Fibroblast of villous mesenchyme (primary cell): ENCODE results near the gene MTRF1. TPM values are rescaled to one million over a fixed set of nuclear protein-coding genes. Genes with fewer than 3 reads are reported as not detected.

Experiments used
- DNase-seq: peaks from one replicate; pipeline ENCODE4 v3.0.0-alpha.2; 2010; ENCODE audit warnings: low read depth
- H3K4me3 ChIP-seq: 2 replicates; pipeline ENCODE4 v1.5.1; 2011; ENCODE audit warnings: low read depth, mild to moderate bottlenecking, low read length
- CTCF ChIP-seq: IDR thresholded peaks from 2 replicates; pipeline ENCODE4 v1.5.1; 2012; ENCODE audit warnings: low read depth, mild to moderate bottlenecking, low read length; ENCODE audit not compliant: insufficient read depth
- total RNA-seq: library from RNA; depleted of rRNA; stranded (reverse); fragments of >200 nt; gene quantifications from 2 replicates; pipeline ENCODE4 v1.2.3, GENCODE V29; 2012

MTRF1 gene
- total RNA-seq, 1 donor: 16.4 TPM

- no peak for DNase-seq
- TF ChIP-seq CTCF: no peak
- no peak overlapping the region for H3K4me3 ChIP-seq
These were observed 3.4 kb downstream of the MTRF1 start for GRCh38 chr13:41259875-41260501.

GRCh38 chr13:41257535-41257934 is 5.8 kb downstream of the MTRF1 start:
- DNase-seq: no peak
- TF ChIP-seq CTCF: no peak
- H3K4me3 ChIP-seq: no peak overlapping the region

DNA sequence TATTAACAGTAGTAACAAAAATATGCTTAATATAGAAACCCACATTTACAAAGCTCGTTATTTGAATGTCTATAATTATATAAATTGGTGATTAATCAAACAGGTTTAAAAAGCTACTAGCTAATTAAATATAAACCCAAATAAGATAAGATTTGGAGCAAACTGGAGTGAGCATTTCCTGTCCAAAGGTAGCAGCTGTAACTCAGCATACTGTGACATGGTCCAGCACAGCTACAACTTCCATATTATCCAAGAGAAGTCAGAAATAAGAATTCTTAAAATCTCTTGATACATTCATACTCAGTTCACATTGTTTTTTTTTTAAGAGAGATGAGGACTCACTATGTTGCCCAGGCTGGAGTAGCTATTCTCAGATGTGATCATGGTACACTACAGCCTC is 8.5 kb downstream of the MTRF1 start:
- no peak for TF ChIP-seq CTCF
- DNase-seq: no peak
- no peak overlapping the region for H3K4me3 ChIP-seq

GRCh38 chr13:41250993-41251392 is 12.4 kb downstream of the MTRF1 start:
- DNase-seq: no peak
- no peak overlapping the region for H3K4me3 ChIP-seq
- no peak for TF ChIP-seq CTCF

DNA sequence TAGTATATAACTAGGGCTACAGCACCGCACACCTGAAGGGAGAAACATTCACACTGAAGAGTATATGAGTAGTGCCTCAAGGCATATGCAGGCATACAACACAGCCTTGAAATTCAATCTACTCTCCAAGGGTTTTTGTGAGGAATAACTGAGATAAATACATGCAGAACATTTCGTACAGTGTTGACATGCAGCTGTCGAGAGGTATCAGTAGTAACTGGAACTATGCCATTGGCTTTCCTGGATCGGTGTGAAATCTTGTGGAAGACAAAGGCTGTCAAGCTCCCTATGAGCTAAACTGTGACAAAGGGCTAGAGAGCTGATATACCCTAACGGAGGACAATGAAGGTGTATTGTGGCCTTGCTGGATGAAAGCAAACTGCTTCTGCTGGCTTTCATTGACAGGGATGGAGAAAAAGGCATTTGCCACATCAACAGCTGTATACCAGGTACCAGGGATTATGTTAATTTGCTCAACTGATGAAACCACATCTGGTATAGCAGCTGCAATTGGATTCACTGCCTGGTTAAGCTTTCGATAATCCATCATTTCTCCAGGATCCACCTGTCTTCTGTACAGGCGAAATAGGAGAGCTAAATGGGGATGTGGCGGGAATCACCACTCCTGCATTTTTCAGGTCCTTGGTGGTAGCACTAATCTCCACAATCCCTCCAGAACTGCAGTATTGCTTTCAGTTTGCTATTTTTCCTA is 16.3 kb downstream of the MTRF1 start:
- H3K4me3 ChIP-seq: no peak overlapping the region
- no peak for DNase-seq
- no peak for TF ChIP-seq CTCF

- no peak overlapping the region for H3K4me3 ChIP-seq
- peak; percentile 26 for DNase-seq
- no peak for TF ChIP-seq CTCF
These were observed 18.8 kb downstream of the MTRF1 start for GRCh38 chr13:41244556-41244955.
